HepG2 (cell line): ENCODE data around the gene CEP43. TPM values are rescaled to one million over a fixed set of nuclear protein-coding genes. Genes with fewer than 3 reads are reported as not detected.

ENCODE experiments used
- AGO1 ChIP-seq: fragments of 200-400 bp; formaldehyde crosslinking; IDR thresholded peaks from 2 replicates; pipeline ENCODE4 v1.6.1; 2017; ENCODE audit warnings: mild to moderate bottlenecking, low read depth, low read length, moderate library complexity; ENCODE audit not compliant: poor library complexity, severe bottlenecking
- GLI4 ChIP-seq: sonication (generic); formaldehyde crosslinking; IDR thresholded peaks from 2 replicates; pipeline ENCODE4 v1.5.1; 2020; ENCODE audit warnings: missing genetic modification reagents, mild to moderate bottlenecking, moderate library complexity, borderline replicate concordance
- KDM2A ChIP-seq: sonication (generic); formaldehyde crosslinking; IDR thresholded peaks from 2 replicates; pipeline ENCODE4 v1.4.0; 2020; ENCODE audit warnings: low read depth, missing genetic modification reagents, borderline replicate concordance
- POGK ChIP-seq: sonication (generic); formaldehyde crosslinking; conservative IDR thresholded peaks from 2 replicates; pipeline ENCODE4 v1.8.0; 2022; ENCODE audit warnings: mild to moderate bottlenecking, moderate library complexity, missing genetic modification reagents
- RFXANK ChIP-seq: IDR thresholded peaks from 2 replicates; pipeline ENCODE4 v1.6.1; 2016
- SATB2 ChIP-seq: sonication (generic); formaldehyde crosslinking; IDR thresholded peaks from 2 replicates; pipeline ENCODE4 v1.5.0; 2020; ENCODE audit warnings: missing genetic modification reagents
- SP1 ChIP-seq, 2 experiments: fragments of 450-650 bp in 1 of 2; sonication (generic) in 1 of 2; formaldehyde crosslinking in 1 of 2; IDR thresholded peaks; 2 replicates each; pipeline versions ENCODE4 v1.4.0 to v1.6.1; 2016 to 2020; ENCODE audit warnings: missing genetic modification reagents in 1 of 2
- ZFP36L2 ChIP-seq: sonication (generic); formaldehyde crosslinking; IDR thresholded peaks from 2 replicates; pipeline ENCODE4 v1.4.0; 2020; ENCODE audit warnings: missing genetic modification reagents
- ZFP62 ChIP-seq: sonication (generic); formaldehyde crosslinking; IDR thresholded peaks from 2 replicates; pipeline ENCODE4 v1.4.0; 2020; ENCODE audit warnings: missing genetic modification reagents
- ZNF230 ChIP-seq: sonication (generic); formaldehyde crosslinking; IDR thresholded peaks from 2 replicates; pipeline ENCODE4 v1.4.0; 2020; ENCODE audit warnings: mild to moderate bottlenecking, missing genetic modification reagents
- ZNF552 ChIP-seq: sonication (generic); formaldehyde crosslinking; IDR thresholded peaks from 2 replicates; pipeline ENCODE4 v1.9.0; 2022; ENCODE audit warnings: missing genetic modification reagents, mild to moderate bottlenecking, borderline replicate concordance
- ZNF563 ChIP-seq: sonication (generic); formaldehyde crosslinking; IDR thresholded peaks from 2 replicates; pipeline ENCODE4 v1.8.0; 2022; ENCODE audit warnings: mild to moderate bottlenecking, moderate library complexity, missing genetic modification reagents
- polyA plus RNA-seq, 8 experiments: library from polyadenylated mRNA; depleted of rRNA in 3 of 8; stranded (reverse) in 7 of 8; unstranded in 1 of 8; fragments of >200 nt; fragmentation: Illumina TruSeq in 4 of 8; extraction: Trizol in 4 of 8; gene quantifications; 2 replicates each; pipeline versions ENCODE4 v1.2.1 to v1.2.3, GENCODE V29; 2011 to 2016; ENCODE audit warnings: low read depth in 4 of 8, missing spikeins in 1 of 8, mixed read lengths in 1 of 8; ENCODE audit not compliant: insufficient read depth in 1 of 8
- total RNA-seq, 5 experiments: library from RNA; depleted of rRNA; stranded (reverse); fragments of >200 nt; fragmentation: Illumina TruSeq; extraction: Trizol; gene quantifications; 2 replicates each; pipeline ENCODE4 v1.2.3, GENCODE V29; 2016; ENCODE audit warnings: low read depth in 1 of 5
- TF ChIP-seq, protein P1 (sequence below): sonication (generic); formaldehyde crosslinking; IDR thresholded peaks from 2 replicates; pipeline ENCODE4 v1.5.0; 2020; ENCODE audit warnings: mild to moderate bottlenecking, missing genetic modification reagents, borderline replicate concordance
- TF ChIP-seq, protein P2 (sequence below): sonication (generic); formaldehyde crosslinking; IDR thresholded peaks from 2 replicates; pipeline ENCODE4 v1.8.0; 2022; ENCODE audit warnings: missing genetic modification reagents, mild to moderate bottlenecking, borderline replicate concordance
- TF ChIP-seq, protein P3 (sequence below): IDR thresholded peaks from 2 replicates; pipeline ENCODE4 v1.6.1; 2016; ENCODE audit warnings: low read depth, borderline replicate concordance

Gene CEP43
- total and polyA plus RNA-seq, 2 of the 13 experiments (the other 11 are each of a cell fraction or from before 2014, with no cell fraction given) = 29.3 to 73.9 TPM

DNA sequence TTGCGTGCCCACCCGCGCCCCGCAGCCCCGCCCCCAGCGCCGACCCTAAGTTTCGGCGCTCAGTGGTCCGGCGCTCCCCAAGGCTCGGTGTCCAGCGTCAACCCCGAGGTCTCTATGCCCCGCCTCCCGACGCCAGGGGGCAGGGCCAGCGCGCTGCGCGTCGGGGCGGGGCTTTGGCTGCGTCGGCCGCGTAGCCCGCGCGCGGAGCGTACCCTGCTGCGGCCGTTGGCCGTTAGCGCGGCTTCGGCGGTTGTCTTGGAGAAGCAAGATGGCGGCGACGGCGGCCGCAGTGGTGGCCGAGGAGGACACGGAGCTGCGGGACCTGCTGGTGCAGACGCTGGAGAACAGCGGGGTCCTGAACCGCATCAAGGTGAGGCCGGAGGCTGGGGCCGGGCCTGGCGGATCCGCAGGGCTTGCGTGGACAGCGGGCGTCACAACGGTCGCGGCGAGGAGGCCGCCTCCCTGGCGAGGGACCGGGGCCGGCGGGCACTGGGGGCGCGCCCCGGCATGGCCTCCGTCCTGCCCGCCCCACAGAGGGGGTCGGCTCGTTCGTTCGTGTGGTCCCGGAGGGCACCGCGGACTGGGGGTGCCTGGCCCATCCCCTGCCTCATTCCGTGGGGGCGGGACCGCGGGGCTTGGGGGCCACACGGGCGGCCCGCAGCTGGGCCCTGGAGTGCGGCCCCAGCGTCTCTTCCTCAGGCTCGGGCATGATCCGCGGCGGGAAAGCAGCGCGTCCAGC is at the start of gene CEP43 (continued):
- peak; percentile 87; the same call in 1 of the 2 replicates for TF ChIP-seq GLI4 (CRISPR knock-in tag)
- TF ChIP-seq SATB2 = 0 out of 2 replicates have a peak, but pooled peaks have one; percentile 86
- TF ChIP-seq KDM2A (CRISPR knock-in tag) = peak; percentile 56; the same call in 1 of the 2 replicates
- TF ChIP-seq ZFP62 (CRISPR knock-in tag) = peak; percentile 67; the same call in 1 of the 2 replicates
- TF ChIP-seq ZNF563 = peak; percentile 50
- TF ChIP-seq AGO1 = peak; percentile 97
- no peak for TF ChIP-seq RFXANK (CRISPR knock-in tag)
- no peak for TF ChIP-seq ZNF230
- TF ChIP-seq ZNF552 (CRISPR knock-in tag) = peak; percentile 92
- peak; percentile 98 for TF ChIP-seq POGK (CRISPR knock-in tag)
- TF ChIP-seq, protein P1, sequence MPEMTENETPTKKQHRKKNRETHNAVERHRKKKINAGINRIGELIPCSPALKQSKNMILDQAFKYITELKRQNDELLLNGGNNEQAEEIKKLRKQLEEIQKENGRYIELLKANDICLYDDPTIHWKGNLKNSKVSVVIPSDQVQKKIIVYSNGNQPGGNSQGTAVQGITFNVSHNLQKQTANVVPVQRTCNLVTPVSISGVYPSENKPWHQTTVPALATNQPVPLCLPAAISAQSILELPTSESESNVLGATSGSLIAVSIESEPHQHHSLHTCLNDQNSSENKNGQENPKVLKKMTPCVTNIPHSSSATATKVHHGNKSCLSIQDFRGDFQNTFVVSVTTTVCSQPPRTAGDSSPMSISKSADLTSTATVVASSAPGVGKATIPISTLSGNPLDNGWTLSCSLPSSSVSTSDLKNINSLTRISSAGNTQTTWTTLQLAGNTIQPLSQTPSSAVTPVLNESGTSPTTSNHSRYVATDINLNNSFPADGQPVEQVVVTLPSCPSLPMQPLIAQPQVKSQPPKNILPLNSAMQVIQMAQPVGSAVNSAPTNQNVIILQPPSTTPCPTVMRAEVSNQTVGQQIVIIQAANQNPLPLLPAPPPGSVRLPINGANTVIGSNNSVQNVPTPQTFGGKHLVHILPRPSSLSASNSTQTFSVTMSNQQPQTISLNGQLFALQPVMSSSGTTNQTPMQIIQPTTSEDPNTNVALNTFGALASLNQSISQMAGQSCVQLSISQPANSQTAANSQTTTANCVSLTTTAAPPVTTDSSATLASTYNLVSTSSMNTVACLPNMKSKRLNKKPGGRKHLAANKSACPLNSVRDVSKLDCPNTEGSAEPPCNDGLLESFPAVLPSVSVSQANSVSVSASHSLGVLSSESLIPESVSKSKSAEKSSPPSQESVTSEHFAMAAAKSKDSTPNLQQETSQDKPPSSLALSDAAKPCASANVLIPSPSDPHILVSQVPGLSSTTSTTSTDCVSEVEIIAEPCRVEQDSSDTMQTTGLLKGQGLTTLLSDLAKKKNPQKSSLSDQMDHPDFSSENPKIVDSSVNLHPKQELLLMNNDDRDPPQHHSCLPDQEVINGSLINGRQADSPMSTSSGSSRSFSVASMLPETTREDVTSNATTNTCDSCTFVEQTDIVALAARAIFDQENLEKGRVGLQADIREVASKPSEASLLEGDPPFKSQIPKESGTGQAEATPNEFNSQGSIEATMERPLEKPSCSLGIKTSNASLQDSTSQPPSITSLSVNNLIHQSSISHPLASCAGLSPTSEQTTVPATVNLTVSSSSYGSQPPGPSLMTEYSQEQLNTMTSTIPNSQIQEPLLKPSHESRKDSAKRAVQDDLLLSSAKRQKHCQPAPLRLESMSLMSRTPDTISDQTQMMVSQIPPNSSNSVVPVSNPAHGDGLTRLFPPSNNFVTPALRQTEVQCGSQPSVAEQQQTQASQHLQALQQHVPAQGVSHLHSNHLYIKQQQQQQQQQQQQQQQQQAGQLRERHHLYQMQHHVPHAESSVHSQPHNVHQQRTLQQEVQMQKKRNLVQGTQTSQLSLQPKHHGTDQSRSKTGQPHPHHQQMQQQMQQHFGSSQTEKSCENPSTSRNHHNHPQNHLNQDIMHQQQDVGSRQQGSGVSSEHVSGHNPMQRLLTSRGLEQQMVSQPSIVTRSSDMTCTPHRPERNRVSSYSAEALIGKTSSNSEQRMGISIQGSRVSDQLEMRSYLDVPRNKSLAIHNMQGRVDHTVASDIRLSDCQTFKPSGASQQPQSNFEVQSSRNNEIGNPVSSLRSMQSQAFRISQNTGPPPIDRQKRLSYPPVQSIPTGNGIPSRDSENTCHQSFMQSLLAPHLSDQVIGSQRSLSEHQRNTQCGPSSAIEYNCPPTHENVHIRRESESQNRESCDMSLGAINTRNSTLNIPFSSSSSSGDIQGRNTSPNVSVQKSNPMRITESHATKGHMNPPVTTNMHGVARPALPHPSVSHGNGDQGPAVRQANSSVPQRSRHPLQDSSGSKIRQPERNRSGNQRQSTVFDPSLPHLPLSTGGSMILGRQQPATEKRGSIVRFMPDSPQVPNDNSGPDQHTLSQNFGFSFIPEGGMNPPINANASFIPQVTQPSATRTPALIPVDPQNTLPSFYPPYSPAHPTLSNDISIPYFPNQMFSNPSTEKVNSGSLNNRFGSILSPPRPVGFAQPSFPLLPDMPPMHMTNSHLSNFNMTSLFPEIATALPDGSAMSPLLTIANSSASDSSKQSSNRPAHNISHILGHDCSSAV (CRISPR knock-in tag) = no peak
- TF ChIP-seq, protein P2, sequence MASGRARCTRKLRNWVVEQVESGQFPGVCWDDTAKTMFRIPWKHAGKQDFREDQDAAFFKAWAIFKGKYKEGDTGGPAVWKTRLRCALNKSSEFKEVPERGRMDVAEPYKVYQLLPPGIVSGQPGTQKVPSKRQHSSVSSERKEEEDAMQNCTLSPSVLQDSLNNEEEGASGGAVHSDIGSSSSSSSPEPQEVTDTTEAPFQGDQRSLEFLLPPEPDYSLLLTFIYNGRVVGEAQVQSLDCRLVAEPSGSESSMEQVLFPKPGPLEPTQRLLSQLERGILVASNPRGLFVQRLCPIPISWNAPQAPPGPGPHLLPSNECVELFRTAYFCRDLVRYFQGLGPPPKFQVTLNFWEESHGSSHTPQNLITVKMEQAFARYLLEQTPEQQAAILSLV (CRISPR knock-in tag) = peak; percentile 98
- no peak for TF ChIP-seq ZFP36L2 (CRISPR knock-in tag)
- TF ChIP-seq SP1 (IDR thresholded peaks at IDR 0.05) = no peak
- peak; percentile 95 for TF ChIP-seq SP1 (CRISPR knock-in tag; IDR thresholded peaks at IDR 0.05)
- TF ChIP-seq, protein P3, sequence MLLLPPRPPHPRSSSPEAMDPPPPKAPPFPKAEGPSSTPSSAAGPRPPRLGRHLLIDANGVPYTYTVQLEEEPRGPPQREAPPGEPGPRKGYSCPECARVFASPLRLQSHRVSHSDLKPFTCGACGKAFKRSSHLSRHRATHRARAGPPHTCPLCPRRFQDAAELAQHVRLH = 0 out of 2 replicates have a peak, but pooled peaks have one; percentile 4
